ENCODE measurements around the gene U2SURP. TPM values are rescaled to one million over a fixed set of nuclear protein-coding genes. Genes with fewer than 3 reads are reported as not detected.

The U2SURP gene
- total RNA-seq, 2 experiments from 2014 or later: 164 to 179 TPM

DNA sequence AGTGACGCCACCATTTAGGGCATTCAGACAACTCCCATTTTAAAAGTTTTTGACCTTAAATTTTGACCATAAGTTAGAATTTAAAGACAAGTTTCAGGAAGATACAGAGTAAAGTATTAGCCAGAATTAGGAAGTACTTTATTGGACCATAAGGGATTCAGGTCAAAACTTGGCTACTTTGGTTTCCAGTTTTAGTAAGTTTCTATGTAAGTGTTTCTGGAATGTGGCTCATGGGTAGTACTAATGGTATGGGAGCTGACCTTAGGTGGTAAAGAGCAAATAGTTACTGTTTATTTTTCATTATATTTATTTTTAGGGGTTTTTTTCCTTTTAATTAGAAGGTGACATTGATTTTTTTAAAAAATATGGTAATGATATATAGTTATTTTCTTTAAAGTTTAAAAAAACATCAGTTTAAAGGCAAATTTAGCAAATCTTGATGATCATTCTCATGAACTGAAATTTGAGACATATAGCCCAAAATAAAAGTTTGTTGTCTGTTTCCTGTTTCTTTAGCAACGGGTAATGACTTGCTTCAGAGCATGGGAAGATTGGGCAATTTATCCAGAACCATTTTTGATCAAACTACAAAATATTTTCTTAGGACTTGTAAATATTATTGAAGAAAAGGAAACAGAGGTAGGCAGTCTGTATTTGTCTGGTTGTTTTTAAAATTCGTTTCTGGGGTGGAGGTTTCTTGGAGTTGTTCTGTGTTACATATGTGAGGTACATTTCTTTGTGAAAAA lies 34.3 kb downstream of the U2SURP start:
- no peaks in the 10 kb centered on the region for H3K4me1 ChIP-seq (ENCODE audit: insufficient read depth, low read length)
- TF ChIP-seq, protein P1, sequence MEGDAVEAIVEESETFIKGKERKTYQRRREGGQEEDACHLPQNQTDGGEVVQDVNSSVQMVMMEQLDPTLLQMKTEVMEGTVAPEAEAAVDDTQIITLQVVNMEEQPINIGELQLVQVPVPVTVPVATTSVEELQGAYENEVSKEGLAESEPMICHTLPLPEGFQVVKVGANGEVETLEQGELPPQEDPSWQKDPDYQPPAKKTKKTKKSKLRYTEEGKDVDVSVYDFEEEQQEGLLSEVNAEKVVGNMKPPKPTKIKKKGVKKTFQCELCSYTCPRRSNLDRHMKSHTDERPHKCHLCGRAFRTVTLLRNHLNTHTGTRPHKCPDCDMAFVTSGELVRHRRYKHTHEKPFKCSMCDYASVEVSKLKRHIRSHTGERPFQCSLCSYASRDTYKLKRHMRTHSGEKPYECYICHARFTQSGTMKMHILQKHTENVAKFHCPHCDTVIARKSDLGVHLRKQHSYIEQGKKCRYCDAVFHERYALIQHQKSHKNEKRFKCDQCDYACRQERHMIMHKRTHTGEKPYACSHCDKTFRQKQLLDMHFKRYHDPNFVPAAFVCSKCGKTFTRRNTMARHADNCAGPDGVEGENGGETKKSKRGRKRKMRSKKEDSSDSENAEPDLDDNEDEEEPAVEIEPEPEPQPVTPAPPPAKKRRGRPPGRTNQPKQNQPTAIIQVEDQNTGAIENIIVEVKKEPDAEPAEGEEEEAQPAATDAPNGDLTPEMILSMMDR (IDR thresholded peaks at IDR 0.05): no peak
- ATAC-seq (ENCODE audit: poor library complexity) (no peak), DNase-seq (peak in 1 of 14 experiments; percentile 6)
- Mint-ChIP-seq H3K27me3 (no peaks in the 10 kb centered on the region), H3K4me1 (ENCODE audit: low read depth) (peaks cover 24% of the 10 kb centered on the region), H3K4me3 (no peak overlapping the region), H3K27ac (peak overlapping the region; percentile 21), H3K9me3 (no peaks in the 10 kb centered on the region), H3K36me3 (ENCODE audit: low read depth) (peaks cover 99% of the 10 kb centered on the region)
- intact Hi-C loops (cut with DNase I, micrococcal nuclease): loop anchor here in 1 of 2 experiments (2.0 kb wide), 1 partner anchor 17 kb away; no protein-coding TSS in a partner anchor
- peaks cover 62% of the 10 kb centered on the region for H3K36me3 ChIP-seq (ENCODE audit: insufficient read depth, low read length)
- H3K4me3 ChIP-seq (ENCODE audit: low read length): no peak overlapping the region
- H3K27me3 ChIP-seq (ENCODE audit: control insufficient read depth in 1 of 2, insufficient read depth in 2 of 2, low read length in 2 of 2): no peaks in the 10 kb centered on the region
- no peak overlapping the region for H3K27ac ChIP-seq (ENCODE audit: low read depth in 1 of 2, low read length in 2 of 2)
- POLR2A ChIA-PET: interaction anchor here (1.0 kb wide), 1 partner anchor 34 kb away, joined by 3 read pairs; the partner anchor contains the start of gene U2SURP
- no peaks in the 10 kb centered on the region for H3K9me3 ChIP-seq (ENCODE audit: control insufficient read depth in 1 of 2, insufficient read depth in 1 of 2, low read length in 2 of 2)
- CTCF ChIA-PET: no interaction called here

DNA sequence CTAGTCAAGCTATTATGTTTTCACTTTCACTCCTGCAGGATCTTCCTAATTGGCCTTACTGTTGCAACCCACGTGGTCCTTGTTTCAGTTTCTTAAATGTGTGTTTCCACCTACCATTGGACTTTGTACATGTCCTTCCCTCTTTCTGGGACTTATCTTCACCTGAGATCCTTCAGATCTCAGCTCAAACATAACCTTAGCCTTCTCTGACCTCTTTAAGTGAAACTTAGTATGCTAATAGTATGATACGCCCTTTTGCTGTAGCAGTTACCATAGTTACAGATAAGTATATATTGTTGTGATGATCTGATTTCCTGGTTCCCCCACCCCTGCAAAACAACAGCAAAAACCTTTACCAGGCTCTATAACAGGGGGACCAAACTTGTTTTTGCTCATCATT lies 35.2 kb downstream of the U2SURP start:
- ChIA-PET POLR2A (interaction anchor here (1.0 kb wide), 1 partner anchor 35 kb away, joined by 3 read pairs; the partner anchor contains the start of gene U2SURP), CTCF (no interaction called here)
- Mint-ChIP-seq H3K36me3 (ENCODE audit: low read depth) (peaks cover 90% of the 10 kb centered on the region), H3K4me1 (ENCODE audit: low read depth) (peaks cover 24% of the 10 kb centered on the region), H3K27ac (peak overlapping the region; percentile 21), H3K27me3 (no peaks in the 10 kb centered on the region), H3K9me3 (no peaks in the 10 kb centered on the region), H3K4me3 (no peak overlapping the region)
- Histone ChIP-seq H3K27me3 (ENCODE audit: control insufficient read depth in 1 of 2, insufficient read depth in 2 of 2, low read length in 2 of 2) (no peaks in the 10 kb centered on the region), H3K9me3 (ENCODE audit: control insufficient read depth in 1 of 2, insufficient read depth in 1 of 2, low read length in 2 of 2) (no peaks in the 10 kb centered on the region), H3K27ac (ENCODE audit: low read depth in 1 of 2, low read length in 2 of 2) (no peak overlapping the region), H3K4me1 (ENCODE audit: insufficient read depth, low read length) (no peaks in the 10 kb centered on the region), H3K36me3 (ENCODE audit: insufficient read depth, low read length) (peaks cover 55% of the 10 kb centered on the region), H3K4me3 (ENCODE audit: low read length) (no peak overlapping the region)
- intact Hi-C loops (cut with DNase I, micrococcal nuclease): no loop called here
- DNase-seq (peak in 3 of 14 experiments; percentile 46 to 49 (median 48)), ATAC-seq (ENCODE audit: poor library complexity) (peak; percentile 83)
- TF ChIP-seq, protein P1 (IDR thresholded peaks at IDR 0.05): no peak

DNA sequence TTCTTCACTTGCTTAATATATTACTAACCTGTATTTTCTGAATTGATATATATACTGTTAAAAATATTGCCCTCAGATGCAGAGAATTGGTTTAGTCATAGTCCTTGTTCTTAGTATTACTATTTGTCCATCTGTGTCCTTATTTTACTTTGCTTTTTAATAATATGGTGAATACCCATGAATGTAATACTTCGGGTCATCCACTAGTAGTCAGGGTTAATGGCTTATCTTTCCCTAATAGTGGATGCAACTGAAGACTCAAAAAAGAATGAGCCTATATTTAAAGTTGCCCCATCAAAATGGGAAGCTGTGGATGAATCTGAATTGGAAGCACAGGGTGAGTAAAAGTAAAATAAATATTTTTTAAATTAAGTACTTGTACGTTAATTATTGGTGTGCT lies 36.5 kb downstream of the U2SURP start:
- no peak for ATAC-seq (ENCODE audit: poor library complexity)
- H3K9me3 Mint-ChIP-seq: no peaks in the 10 kb centered on the region
- H3K36me3 Mint-ChIP-seq (ENCODE audit: low read depth): peaks cover 82% of the 10 kb centered on the region
- DNase-seq: no peak
- no peaks in the 10 kb centered on the region for H3K27me3 Mint-ChIP-seq
- ChIA-PET POLR2A (interaction anchor here (1.1 kb wide), 1 partner anchor 37 kb away, joined by 4 read pairs; the partner anchor contains the start of gene U2SURP), CTCF (interaction anchor here (1.3 kb wide), 1 partner anchor 15 kb away, joined by 3 read pairs; no protein-coding TSS in a partner anchor)
- TF ChIP-seq, protein P1 (IDR thresholded peaks at IDR 0.05): no peak
- Histone ChIP-seq H3K9me3 (ENCODE audit: control insufficient read depth in 1 of 2, insufficient read depth in 1 of 2, low read length in 2 of 2) (no peaks in the 10 kb centered on the region), H3K4me3 (ENCODE audit: low read length) (no peak overlapping the region), H3K36me3 (ENCODE audit: insufficient read depth, low read length) (peaks cover 55% of the 10 kb centered on the region), H3K27ac (ENCODE audit: low read depth in 1 of 2, low read length in 2 of 2) (no peak overlapping the region), H3K4me1 (ENCODE audit: insufficient read depth, low read length) (no peaks in the 10 kb centered on the region), H3K27me3 (ENCODE audit: control insufficient read depth in 1 of 2, insufficient read depth in 2 of 2, low read length in 2 of 2) (no peaks in the 10 kb centered on the region)
- no peak overlapping the region for H3K27ac Mint-ChIP-seq
- H3K4me3 Mint-ChIP-seq: no peak overlapping the region
- peaks cover 24% of the 10 kb centered on the region for H3K4me1 Mint-ChIP-seq (ENCODE audit: low read depth)
- intact Hi-C loops (cut with DNase I, micrococcal nuclease): no loop called here
